HG02571 (cell line): Measurements from ENCODE around the gene FHAD1.

Source experiments
- ATAC-seq: cut with Tn5 transposase; IDR thresholded peaks from one replicate; pipeline ENCODE4 v1.9.1; 2021; ENCODE audit warnings: mild to moderate bottlenecking, moderate library complexity; ENCODE audit not compliant: unreplicated experiment

Gene FHAD1

DNA sequence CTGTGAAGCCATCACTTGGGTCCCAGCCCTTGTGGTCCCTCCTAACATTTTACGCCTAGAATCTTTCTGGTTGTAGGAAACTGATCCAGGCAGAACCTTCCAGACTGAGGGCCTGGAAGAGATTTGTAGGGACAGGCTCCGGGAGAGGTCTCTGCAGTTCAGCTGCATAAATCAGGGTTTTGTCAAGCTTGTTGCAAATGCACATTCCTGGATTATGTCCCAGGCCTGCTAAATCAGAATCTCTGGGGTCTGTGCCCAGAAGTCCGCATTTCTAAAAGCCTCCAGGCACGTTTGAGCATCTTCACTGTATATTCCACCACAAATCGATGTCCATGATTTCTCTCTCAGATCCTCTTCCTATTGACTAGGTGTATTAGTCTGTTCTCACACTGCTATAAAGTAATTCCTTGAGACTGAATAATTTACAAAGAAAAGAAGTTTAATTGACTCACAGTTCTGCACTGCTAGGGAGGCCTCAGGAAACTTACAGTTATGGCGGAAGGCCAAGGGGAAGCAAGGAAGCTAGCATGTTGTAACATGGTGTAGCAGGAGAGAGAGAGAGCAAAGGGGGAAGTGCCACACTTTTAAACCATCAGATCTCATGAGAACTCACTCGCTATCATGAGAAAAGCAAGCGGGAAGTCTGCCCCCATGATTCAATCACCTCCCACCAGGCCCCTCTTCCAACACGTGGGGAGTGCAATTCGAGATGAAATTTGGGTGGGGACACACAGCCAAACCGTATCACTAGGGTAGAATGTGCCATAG, 1.2 kb upstream of the FHAD1 start:
- ATAC-seq = no peak

DNA sequence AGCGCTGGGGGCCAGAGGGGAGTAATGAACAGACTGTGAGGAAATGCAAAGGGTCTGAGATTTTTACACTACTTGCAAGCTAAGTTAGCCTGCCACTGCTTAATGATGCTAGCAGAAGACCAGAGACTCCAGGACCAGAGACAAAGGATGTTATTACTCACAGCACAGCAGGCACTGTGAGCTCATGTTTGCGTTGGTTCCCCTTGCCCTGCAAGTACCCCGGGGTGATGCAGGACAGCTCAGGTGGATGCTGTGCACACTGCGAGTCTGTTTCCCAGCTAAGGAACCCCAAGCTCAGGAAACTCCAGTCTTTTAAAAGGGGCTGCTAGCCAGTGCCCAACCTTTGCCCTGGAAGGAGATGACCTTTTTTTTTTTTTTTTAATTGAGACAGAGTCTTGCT, 1.2 kb downstream of the FHAD1 start:
- ATAC-seq = no peak

DNA sequence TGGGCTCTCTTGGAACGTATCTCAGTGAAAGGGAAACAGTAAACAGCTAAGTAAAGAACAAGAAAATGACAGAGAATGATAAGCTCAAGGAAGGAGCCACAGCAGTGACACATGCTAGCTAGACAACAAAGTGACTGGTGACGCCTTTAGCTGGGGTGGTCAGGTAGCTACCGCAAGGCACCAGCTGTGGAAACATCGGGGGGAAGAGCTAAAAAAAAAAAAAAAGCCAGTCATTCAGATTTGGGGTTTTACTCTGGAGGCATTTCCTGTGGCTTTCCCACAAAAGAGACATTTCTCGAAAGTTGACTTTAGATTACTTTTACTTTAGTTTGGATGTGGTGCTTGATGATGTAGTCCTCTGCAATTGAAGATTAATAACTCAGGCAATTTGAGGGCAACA, 2.1 kb downstream of the FHAD1 start:
- no peak for ATAC-seq

DNA sequence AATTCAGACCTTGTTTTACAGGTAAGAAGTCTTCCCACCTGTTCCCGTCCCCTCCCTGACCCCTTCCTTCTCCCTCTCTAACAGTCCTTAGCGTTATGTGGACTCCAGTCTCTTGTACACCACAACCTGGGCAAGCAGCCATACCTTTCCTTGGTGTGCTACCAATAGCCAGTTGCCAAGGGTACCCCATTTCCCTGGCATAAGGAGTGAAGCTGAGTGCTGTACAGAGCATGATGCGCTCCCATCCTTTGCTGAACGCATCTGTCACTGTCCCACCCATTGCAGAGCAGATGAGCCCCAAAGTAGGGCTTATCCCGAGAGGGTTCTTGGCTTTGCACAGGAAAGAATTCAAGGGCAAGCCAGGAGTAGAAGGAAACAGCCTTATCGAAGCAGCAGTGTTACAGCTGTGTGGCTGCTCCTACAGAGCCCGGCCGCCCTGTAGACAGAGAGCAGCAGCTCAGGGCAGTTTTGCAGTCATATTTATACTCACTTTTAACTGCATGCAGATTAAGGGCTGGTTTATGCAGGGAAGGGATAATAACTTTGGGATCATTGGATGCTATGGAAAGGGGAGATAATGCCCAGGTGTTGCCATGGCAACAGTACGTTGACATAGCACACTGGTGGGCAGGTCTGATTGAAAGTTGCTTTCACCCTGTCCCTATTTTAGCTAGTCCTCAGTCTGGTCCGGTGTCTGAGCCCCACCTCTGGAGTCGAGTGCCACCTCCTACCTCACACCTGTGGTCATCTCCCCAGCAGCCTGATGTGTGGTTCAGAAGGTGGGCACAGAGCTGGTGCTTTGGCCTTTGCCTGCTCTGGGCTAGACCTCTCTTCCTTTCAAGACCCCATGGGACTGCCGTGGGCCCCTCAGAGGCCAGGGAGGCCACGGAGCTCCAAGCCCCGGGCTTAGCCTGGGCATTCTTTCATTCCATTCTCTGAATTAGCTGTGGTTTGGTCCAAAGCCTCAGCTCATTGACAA, 5.1 kb downstream of the FHAD1 start:
- ATAC-seq = no peak

DNA sequence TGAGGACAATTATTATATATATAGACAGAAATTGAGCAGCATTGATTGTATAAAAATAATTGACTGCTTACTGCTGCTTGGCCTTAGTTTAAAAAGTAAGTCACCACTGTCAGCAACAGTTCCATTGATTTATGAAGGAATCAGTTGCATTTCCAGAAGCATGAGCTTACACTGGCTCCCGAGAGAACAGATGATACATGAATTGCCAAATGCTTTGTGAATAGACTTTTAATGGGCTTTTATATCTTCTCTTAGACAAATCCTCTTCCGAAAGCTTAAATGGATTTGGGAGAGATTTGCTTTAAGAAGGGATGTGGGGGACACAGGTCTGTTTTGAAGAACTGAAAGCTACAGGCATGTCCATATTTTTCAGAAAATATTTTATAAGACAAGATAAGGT, 7.5 kb downstream of the FHAD1 start:
- no peak for ATAC-seq

DNA sequence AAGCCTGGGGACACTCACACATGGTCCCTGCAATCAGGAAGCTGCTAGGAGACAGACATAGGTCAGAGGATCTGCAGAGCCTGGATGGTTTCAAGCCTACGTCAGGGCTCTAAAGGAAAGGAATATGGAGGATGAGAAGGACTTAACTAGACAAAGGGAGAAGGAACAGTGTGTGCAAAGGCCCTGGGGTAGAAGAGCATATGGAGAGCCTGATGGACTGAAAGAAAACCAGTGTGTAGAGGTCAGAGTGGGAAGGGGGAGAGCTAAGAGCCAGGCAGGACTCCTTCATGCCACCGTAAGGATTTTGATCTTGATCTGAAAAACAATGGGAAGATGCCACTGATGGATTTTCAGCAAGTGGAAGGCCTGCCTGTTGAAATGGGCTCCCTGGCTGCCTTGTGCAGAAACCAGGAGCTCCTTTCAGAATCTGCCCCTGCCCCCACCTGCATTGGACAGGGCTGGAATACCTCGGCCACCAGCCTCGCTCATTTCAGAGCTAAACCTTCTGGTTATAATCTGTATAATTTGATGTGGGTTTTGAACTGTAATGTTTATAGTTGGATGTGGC, 8.6 kb downstream of the FHAD1 start:
- no peak for ATAC-seq

DNA sequence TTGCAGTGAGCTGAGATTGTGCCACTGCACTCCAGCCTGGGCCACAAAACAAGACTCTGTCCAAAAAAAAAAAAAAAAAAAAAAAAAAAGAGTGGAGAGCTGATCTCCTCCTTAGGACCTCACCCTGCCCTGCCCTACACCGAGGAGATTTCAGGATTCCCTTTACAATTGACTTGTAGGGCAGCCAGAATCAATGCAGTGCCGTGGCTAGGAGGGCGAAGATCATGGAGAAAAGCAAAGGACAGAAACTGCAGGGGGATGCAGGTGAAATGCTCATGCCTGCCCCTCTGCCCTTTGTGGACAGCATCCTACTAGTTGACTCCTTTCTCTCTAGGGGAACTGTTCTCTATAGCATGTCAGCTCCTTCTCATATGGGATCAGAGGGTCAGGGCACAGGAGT, 9.6 kb downstream of the FHAD1 start:
- ATAC-seq = no peak

DNA sequence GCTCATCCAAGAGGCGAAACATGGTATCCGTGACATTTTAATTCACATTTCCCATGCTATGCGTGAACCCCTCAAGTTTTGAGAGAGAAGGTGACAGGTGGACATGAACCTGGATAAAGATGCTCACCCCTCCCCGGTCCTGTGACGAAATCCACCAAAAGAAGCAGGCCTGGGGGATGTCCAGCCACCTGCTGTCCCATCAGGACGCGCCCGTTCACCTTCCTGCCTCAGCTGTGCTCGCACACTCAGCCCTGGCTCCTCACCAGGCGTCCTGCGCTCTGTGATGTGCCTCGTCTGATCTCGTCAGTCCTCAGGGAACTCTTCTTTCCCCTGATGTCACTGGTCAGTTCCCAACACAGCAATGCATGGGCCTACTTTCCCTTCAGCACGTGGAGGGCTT, 10.3 kb downstream of the FHAD1 start:
- ATAC-seq = no peak

DNA sequence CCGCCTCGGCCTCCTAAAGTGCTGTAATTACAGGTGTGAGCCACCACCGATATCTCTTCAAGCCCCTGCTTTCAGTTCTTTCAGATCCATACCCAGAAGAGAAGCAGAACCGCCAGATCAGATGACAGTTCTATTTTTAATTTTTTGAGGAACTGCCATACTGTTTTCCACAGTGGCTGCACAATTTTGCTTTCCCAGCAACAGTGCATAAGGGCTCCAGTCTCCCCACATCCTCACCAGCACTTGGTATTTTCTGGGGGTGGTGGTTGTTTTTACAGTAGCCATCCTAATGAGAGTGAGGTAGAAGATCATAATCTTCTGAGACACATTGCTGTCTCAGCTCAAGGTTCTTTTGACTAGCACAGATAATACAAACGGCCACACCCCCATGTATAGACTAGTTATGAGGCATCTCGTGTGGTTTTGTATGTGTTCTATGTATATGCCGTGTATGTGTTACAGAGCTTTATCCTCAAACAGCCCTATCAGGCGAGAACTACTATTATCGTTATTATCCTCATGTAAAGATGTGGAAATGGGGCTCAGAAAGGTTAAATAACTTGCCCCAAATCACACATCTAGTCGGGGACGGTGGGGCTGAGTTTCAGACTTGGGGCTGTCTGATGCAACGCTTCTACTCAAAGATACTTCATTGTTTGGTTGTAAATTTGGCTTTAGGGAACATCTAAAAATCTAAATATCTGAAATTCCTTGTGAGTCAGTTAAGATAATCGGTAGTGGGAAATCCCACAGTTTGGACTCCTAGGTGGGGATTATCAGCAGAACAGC, 12.0 kb downstream of the FHAD1 start:
- no peak for ATAC-seq

DNA sequence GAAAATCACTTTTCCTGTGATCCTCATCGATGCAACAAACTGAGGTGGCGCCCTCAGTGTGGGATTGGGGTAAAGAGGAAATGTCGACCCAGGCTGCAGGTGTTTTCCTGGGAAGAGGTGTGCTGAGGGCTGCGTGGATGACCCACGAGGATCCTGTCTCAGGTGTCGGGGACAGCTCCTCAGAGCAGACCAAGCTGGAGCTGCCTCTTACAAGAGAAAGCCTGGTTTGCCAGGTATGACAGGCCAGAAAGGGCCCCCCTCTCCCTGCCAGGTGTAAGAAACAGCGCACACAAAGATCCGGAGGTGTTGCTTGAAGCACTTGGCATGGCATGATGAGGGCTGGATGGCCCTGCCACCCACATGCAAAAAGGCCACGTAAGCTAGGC, 12.6 kb downstream of the FHAD1 start:
- no peak for ATAC-seq

DNA sequence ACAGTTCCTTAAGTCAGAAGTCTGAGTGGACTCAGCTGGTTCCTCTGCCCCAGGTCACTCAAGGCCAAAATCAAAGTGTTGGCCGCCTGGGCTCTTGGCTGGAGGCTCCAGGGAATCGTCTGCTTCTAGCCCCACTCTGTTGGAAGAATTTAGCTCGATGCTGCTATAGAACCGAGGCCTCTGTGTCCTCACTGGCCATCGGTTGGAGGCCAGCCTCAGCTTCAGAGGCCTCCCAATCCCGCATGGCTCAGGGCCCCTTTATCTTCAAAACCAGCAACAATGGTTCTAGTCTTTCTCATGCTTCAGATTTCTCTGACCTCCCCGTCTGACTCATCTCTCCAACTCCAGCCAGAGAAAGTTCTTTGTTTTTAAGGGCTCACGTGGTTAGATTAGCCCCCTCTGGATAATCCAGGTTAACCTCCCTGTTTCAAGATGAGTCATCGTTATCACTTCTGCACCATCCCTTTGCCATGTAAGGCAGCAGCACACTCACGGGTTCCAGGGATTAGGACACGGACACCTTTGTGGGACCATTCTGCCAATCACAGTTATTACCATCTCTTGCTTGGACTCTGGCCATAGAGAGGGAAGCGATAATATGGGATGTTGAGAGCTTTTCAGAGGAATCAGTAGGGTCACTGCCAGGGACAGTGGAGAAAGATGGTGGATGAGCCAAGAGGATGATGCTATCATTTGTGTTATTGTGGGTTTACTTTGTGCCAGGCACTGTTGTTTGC, 13.6 kb downstream of the FHAD1 start:
- no peak for ATAC-seq

DNA sequence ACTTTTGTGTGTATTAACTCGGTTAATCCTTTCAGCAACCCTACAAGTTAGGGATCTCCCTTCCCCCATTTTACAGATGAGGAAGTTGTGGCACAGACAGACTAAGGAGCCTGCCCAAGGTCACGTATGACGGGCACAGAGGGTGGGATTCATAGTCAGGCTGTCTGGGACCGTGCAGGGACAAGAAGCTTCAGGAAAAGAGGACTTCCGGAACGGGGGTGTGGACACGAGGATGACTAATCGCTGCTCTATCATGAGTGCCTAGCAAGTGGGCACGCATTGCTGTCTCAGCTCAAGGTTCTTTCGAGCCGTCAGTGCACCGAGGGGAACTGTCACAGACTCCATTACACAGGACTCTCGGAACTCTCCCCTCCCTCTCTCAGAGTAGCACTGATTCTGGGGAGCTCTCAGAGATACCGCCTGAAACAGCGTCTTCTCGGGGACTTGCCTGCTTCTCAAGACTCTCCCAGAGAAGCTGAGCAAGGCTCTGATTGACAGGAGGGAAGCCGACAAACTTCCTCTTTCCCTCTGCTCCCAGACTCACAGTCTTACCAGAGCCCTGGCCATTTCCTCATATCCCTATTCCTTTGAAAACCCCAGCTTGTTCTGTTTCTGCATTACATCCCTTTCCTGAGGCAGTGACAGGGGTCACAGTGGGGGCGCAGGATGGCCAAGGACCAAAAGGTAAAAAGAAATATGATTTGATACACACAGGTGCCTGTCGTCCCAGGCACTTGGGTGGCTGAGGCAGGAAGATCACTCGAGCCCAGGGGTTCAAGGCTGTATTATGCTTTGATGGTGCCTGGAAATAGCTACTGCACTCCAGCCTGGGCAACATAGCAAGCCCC, 14.4 kb downstream of the FHAD1 start:
- ATAC-seq = no peak

DNA sequence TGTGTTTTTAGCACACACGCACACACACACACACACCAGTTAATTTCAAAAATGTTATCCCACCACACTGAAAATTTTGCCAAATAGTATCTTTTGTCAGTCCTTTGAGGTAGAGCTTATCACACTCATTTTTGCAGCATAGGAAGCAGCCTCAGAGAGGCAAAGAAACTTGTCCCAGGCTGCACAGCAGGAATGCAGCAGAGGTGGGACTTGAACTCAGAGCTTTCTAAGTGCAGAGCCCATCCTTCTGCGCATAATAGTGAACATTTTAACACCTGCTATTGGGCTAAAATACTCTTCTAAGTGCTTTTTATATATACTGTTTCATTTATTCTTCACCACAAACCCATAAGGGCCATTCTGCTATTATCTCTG, 15.0 kb downstream of the FHAD1 start:
- ATAC-seq = no peak

DNA sequence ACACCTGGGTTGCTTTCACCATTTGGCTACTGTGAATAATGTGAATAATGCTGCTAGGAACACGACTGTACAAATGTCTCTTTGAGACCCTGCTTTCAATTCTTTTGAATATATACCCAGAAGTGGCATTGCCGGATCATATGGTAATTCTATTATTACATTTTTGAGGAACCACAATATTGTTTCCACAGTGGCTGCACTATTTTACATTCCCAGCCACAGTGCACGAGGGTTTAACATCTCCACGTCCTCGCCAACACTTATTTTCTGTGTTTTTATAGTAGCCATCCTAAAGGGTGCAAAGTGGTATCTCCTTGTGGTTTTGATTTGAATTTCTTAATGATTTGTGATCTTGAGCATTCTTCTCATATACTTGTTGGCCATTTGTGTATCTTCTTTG, 15.7 kb downstream of the FHAD1 start:
- ATAC-seq = no peak

DNA sequence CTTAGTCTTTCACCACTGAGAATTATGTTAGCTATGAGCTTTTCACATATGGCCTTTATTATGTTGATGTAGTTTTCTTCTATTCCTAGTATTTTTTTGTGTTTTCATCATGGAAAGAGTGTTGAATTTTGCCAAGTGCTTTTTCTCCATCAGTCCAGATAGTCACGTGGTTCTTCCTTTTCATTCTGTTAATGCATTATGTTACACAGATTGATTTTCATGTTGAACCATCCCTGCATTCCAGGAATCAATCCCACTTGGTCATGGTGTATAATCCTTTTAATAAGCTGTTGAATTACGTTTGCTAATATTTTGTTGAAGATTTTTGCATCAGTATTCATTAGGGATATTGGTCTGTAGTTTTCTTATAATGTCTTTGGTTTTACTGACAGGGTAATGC, 17.7 kb downstream of the FHAD1 start:
- no peak for ATAC-seq

DNA sequence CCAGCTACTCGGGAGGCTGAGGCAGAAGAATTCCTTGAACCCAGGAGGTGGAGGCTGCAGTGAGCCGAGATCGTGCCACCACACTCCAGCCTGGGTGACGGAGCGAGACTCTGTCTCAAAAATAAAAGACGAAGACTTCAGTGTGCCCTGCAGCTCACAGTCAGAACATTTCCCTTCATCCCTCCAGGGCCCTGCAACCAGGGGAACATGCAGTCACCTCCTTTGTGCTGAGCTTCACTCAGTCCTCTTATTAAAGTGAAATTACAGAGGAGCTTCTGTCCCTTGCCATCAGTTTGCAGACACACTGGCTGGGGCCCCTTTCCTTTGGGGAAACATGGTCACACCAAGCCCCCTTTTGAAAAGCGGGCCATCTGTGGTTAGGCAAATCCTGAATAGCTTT, 24.2 kb downstream of the FHAD1 start:
- no peak for ATAC-seq

DNA sequence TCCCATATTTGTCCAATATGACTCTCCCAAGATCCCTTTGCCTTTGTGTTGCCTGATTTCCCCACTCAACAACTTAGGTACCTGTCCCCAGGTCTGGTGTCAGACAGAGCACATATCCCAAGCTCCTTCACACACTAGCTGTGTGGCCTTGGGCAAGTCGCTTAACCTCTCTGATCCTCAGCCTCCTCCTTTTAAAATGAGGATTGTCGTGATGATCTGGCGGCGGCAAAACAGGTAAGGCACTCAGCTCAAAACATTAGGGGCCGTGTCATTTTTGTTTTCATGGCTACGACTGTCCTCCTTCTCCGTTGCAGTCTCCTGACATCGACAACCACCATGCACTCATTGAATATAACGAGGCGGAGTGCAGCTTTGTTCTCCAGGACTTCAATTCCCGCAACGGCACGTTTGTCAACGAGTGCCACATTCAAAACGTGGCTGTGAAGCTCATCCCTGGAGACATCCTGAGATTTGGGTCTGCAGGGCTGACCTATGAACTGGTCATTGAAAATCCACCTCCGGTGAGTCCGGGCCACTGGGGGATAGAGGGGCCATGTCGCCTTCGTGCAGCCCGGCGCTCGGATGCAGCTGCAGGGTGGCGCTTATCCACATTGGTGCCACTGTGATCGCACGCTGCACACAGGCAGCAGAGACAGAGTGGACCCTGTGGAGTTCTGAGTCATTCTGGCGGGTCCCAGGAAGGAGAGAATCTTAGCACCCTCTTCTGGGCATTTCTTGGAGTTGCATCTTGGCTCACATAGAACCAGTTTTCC, 25.2 kb downstream of the FHAD1 start:
- ATAC-seq = no peak

DNA sequence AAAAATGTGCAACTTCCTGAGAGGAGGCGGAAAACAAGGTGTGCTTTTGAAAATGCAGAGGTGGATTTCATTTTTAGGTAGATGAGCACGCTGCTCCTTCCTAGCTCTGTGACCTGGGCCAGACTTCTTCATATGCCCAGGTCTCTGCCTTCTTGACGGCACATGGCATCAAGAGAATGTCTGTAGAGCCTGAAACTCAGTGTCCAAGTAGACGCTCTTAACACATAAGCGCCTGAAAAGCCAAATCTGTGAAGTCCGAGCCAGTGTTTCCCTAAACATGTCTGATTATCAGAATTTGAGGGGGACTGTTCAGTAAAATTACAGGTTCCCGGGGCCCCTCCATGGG, 25.7 kb downstream of the FHAD1 start:
- no peak for ATAC-seq

DNA sequence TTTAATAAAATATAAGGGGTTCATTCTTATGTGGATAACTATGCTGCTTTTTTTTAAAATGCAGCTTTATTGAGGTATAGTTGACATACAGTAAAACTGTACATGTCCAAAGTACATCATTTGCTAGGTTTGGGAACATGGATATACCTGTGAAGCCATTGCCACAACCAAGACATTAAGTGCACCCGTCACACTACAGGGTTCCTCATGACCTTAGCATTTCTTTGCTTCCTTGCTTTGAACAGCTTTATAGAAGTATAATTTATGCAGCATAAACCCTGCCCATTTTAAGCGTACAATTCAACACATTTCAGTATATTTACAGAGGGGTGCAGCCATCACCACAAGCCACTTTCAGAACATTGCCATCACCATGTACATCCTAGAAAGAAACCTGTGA, 26.3 kb downstream of the FHAD1 start:
- no peak for ATAC-seq
